Measurements from ENCODE around the gene ARAP3. TPM values are rescaled to one million over a fixed set of nuclear protein-coding genes. Genes with fewer than 3 reads are reported as not detected.

Gene ARAP3
- total and polyA plus RNA-seq, 2 donors (not counting 3 experiments of a cell fraction or from before 2014, with no cell fraction given), result 60.6 to 136 TPM

GRCh38 chr5:141663506-141663905, 18.5 kb downstream of the ARAP3 start:
- intact Hi-C loops (cut with micrococcal nuclease), result no loop called here
- Histone ChIP-seq H3K9me3 (replicated peaks; ENCODE audit: control insufficient read depth, insufficient read depth, low read length) (no peaks in the 10 kb centered on the region), H3K9me1 (replicated peaks; ENCODE audit: control insufficient read depth, extremely low read depth, insufficient read depth, low read length) (no peaks in the 10 kb centered on the region), H3K27ac (ENCODE audit: insufficient read depth, low read depth, low read length) (peak overlapping the region; percentile 9), H3K27me3 (ENCODE audit: control insufficient read depth in 2 of 2, insufficient read depth in 2 of 2, low read length in 2 of 2) (no peaks in the 10 kb centered on the region), H3K4me2 (ENCODE audit: insufficient read depth, low read length) (no peak overlapping the region), H3K4me3 (replicated peaks in 1 of 3; ENCODE audit: insufficient read depth in 1 of 3, low read depth in 1 of 3, low read length in 3 of 3) (no peak overlapping the region), H3K9ac (replicated peaks; ENCODE audit: extremely low read depth, insufficient read depth, low read length) (no peak overlapping the region), H4K20me1 (replicated peaks; ENCODE audit: control insufficient read depth, extremely low read depth, insufficient read depth, low read length) (no peaks in the 10 kb centered on the region), H3K79me2 (ENCODE audit: control insufficient read depth, insufficient read depth, low read length) (no peaks in the 10 kb centered on the region), H3K4me1 (ENCODE audit: control insufficient read depth, extremely low read depth, insufficient read depth, low read length) (peaks cover 6% of the 10 kb centered on the region), H3K36me3 (ENCODE audit: control insufficient read depth in 2 of 2, extremely low read depth in 1 of 2, insufficient read depth in 2 of 2, low read length in 2 of 2) (peaks cover 18 to 37% of the 10 kb centered on the region in 2 experiments), H2AFZ (ENCODE audit: low read depth, low read length) (no peak overlapping the region)
- ChIA-PET CTCF (interaction anchor here (2.0 to 5.2 kb wide), 5 partner anchors 14 to 297 kb away, joined by 9 to 61 read pairs (median 32); partner anchors contain the start of gene PCDH1), POLR2A (no interaction called here)
- dilution Hi-C loops (cut with MboI; ENCODE audit: extremely low pct_ligation_motif_present, low sequenced_read_pairs), result no loop called here
- peak; percentile 64 for DNase-seq (ENCODE audit: low read depth, low spot score)
- BruUV-seq (replicated peaks), result no TSS peak
- TF ChIP-seq CTCF (IDR thresholded peaks at IDR 0.05; ENCODE audit: extremely low read depth in 1 of 2, insufficient read depth in 1 of 2, low read depth in 1 of 2, low read length in 2 of 2), result no peak
- no peak for TF ChIP-seq POLR2A (IDR thresholded peaks at IDR 0.05; ENCODE audit: low read depth, low read length)
- no peak for TF ChIP-seq POLR2AphosphoS5 (IDR thresholded peaks at IDR 0.05; ENCODE audit: insufficient read depth, low read depth, low read length)
- no peak for TF ChIP-seq GATA2 (IDR thresholded peaks at IDR 0.05; ENCODE audit: insufficient read depth, insufficient read length, low read depth, low read length)
- no peak for TF ChIP-seq MYC (IDR thresholded peaks at IDR 0.05; ENCODE audit: low read depth, low read length)
- no peak for TF ChIP-seq JUN (IDR thresholded peaks at IDR 0.05; ENCODE audit: borderline replicate concordance, insufficient read depth, insufficient read length, low read depth)
- no peak for TF ChIP-seq FOS (IDR thresholded peaks at IDR 0.05; ENCODE audit: borderline replicate concordance, insufficient read depth, low read length)
- TF ChIP-seq EZH2 (IDR thresholded peaks at IDR 0.05; ENCODE audit: borderline replicate concordance, low read depth, low read length, severe bottlenecking), result no peak
- no peak for TF ChIP-seq MAX (IDR thresholded peaks at IDR 0.05; ENCODE audit: insufficient read depth, insufficient read length)
- FAIRE-seq, result no peak

All from endothelial cell of umbilical vein (primary cell).